BJ (cell line): ENCODE data around the gene PLIN1. TPM values are rescaled to one million over a fixed set of nuclear protein-coding genes. Genes with fewer than 3 reads are reported as not detected.

Experiments used
- CTCF ChIA-PET: fragments of 350-600 bp; formaldehyde crosslinking; extraction: SDS; loops from one replicate; lab custom pipeline; 2021; ENCODE audit warnings: antibody characterized with exemption, inconsistent platforms; lab: Yijun Ruan, JAX
- POLR2A ChIA-PET: fragments of 300-600 bp; sonication (Branson Sonifier 250); formaldehyde crosslinking; extraction: SDS; loops from one replicate; lab custom pipeline; 2021; ENCODE audit warnings: antibody characterized with exemption; lab: Charles Lee
- DNase-seq: peaks from one replicate; pipeline ENCODE4 v3.0.0-alpha.2; 2011; ENCODE audit warnings: low read depth
- H3K27me3 ChIP-seq: 2 replicates; pipeline ENCODE4 v1.6.0; 2011; ENCODE audit warnings: low read length; ENCODE audit not compliant: control insufficient read depth, insufficient read depth
- H3K36me3 ChIP-seq: 2 replicates; pipeline ENCODE4 v1.5.1; 2011; ENCODE audit warnings: low read length; ENCODE audit not compliant: control insufficient read depth, insufficient read depth
- H3K4me3 ChIP-seq: 2 replicates; pipeline ENCODE4 v1.5.1; 2011; ENCODE audit warnings: low read depth, mild to moderate bottlenecking, control low read depth, low read length
- polyA plus RNA-seq: library from polyadenylated mRNA; depleted of rRNA; stranded (reverse); fragments of >200 nt; gene quantifications from 2 replicates; pipeline ENCODE4 v1.2.3, GENCODE V29; 2011
- TF ChIP-seq, protein P1 (sequence below): IDR thresholded peaks from 2 replicates; pipeline ENCODE4 v1.5.1; 2011; ENCODE audit warnings: low read depth, mild to moderate bottlenecking, control low read depth, inconsistent platforms, low read length, moderate library complexity; ENCODE audit not compliant: insufficient read depth

Gene PLIN1
- polyA plus RNA-seq, 1 experiment, result 0.06 TPM

DNA sequence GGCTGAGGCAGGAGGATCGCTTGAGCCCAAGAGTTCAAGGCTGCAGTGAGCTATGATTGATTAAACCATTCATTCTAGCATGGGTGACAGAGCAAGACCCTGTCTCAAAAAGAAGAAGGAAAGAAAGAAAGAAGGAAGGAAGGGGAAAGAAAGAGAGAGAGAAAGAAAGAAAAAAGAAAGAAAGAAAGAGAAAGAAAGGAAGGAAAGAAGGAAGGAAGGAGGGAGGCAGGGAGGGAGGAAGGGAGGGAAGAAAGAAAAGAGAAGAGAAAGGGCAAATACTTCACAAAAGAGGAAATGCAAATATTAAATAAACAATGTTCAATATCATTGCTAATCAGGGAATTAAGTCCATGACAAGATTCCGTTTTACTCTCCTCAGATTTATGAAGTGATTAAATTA lies 19.9 kb downstream of the PLIN1 start:
- TF ChIP-seq, protein P1, sequence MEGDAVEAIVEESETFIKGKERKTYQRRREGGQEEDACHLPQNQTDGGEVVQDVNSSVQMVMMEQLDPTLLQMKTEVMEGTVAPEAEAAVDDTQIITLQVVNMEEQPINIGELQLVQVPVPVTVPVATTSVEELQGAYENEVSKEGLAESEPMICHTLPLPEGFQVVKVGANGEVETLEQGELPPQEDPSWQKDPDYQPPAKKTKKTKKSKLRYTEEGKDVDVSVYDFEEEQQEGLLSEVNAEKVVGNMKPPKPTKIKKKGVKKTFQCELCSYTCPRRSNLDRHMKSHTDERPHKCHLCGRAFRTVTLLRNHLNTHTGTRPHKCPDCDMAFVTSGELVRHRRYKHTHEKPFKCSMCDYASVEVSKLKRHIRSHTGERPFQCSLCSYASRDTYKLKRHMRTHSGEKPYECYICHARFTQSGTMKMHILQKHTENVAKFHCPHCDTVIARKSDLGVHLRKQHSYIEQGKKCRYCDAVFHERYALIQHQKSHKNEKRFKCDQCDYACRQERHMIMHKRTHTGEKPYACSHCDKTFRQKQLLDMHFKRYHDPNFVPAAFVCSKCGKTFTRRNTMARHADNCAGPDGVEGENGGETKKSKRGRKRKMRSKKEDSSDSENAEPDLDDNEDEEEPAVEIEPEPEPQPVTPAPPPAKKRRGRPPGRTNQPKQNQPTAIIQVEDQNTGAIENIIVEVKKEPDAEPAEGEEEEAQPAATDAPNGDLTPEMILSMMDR, result no peak
- DNase-seq, result no peak
- ChIA-PET CTCF (interaction anchor here (3.0 kb wide), 1 partner anchor 13 kb away, joined by 12 read pairs; no protein-coding TSS in a partner anchor), POLR2A (no interaction called here)
- Histone ChIP-seq H3K27me3 (no peaks in the 10 kb centered on the region), H3K36me3 (no peaks in the 10 kb centered on the region), H3K4me3 (no peak overlapping the region)

DNA sequence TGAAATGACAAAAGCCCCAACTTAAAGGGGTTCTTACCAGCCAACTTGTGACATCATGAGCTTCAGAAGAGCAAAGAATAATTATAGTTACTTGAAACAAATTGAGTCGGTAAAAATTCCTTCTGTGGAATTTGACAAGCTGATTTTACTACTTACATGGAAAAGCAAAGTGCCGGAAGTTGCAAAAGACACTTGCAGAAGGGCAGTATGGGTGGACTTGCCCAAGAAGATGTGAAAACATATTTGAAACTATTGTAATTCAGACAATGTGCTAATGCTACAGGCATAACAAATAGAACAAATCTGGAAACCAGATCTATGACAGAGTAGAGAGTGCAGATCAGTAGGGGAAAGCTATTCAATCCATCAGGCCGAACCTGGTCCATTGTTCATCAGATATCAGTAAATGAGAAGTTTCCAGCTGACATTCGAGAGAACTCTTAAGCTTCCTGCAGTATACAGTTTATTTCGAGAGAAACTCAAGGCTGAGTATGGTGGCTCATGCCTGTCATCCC lies 21.4 kb downstream of the PLIN1 start:
- TF ChIP-seq, protein P1, result no peak
- no peak for DNase-seq
- Histone ChIP-seq H3K27me3 (no peaks in the 10 kb centered on the region), H3K36me3 (no peaks in the 10 kb centered on the region), H3K4me3 (no peak overlapping the region)
- ChIA-PET POLR2A (no interaction called here), CTCF (interaction anchor here (1.2 to 3.0 kb wide), 3 partner anchors 8 to 16 kb away, joined by 3 to 12 read pairs (median 5); no protein-coding TSS in a partner anchor)

DNA sequence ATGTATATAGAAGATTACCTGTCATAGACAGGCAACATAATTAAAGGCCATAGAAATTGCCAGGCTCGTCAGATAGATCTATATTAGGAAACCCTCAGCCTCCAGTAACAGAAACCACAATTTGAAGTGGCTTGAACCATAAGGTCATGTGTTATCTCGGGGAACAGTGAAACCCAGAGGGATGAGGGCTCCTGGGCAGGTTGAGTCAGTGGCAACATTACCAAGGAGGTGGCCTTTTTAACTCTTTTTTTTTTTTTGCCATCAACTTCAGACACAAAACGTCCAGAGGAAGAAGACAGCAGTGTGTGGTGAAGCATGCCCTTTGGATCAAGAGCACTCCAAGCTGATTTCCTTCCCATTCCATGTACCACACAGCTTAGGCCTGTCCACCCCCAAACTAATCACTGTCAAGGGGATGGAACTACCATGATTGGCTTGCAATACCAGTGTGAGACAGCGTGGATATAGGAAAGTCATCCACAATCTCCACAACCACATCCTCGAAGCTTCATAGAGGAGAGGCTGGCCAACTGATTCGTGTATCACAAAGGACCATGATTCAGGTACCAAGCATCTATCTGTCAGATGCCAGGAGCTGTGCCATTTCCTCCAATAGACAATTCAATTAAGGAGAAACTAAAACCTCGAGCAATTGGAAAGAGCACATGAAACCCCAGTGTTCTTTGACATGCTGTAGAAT lies 22.9 kb downstream of the PLIN1 start:
- no peak for DNase-seq
- CTCF ChIA-PET, result interaction anchor here (1.6 kb wide), 1 partner anchor 9 kb away, joined by 3 read pairs; no protein-coding TSS in a partner anchor

DNA sequence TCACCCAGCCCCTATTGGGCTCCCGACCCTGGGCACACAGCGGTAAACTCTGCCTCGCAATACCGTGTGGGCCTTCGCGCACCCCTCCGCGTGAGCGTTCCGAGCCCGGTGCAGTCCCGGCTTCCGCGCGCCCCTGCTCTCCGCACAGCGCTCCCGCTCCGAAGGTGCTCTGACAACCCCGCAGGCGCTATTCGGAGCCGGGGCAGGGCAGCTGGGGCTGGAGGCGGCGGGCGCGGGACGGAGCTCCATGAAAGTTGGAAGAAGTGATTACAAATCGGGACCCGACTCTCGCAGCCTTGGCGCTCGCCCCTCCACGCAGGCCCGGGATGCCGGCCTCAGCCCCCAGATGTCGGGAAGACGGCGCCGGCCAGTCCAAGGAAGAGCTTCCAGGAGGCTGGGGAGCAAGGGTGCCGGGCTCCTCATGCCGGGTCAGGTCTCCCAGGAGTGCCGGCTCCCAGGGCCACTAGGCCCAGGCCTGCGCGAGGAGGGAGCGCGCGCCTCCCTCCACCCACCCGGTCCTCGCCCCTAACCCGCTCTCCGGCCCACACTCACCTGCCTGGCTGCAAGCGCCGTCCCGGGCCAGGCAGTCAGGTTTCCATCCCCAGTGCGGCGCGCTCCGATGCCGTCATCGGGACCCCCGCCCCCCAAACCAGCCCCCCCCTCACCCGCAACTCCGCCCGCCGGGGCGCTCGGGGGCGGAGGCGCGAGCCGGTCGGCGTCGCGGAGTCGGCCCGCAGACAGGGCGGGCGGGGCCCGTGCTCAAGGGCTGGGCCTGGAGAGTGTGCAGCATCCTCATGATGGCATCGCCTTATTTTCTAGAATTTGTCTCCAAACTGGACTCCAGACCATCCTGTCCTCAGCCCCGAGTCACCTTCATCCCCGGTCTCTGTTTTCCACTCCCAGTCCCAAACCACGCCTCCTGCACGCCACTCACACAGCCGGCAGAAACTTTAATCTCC lies 24.0 kb downstream of the PLIN1 start, which contains the start of gene KIF7:
TSS of gene KIF7 (minus strand) at position 621 of the 959 bp plus-strand sequence. CDS start 2,537 bp downstream, outside the sequence.
- TF ChIP-seq, protein P1, result no peak
- CTCF ChIA-PET, result interaction anchor here (0.8 to 1.2 kb wide), 3 partner anchors 11 to 137 kb away, joined by 3 to 4 read pairs (median 3); partner anchors contain the start of gene MESP1
- DNase-seq, result no peak
- H3K27me3 ChIP-seq, result no peaks in the 10 kb centered on the region
- peak within 1 kb of the TSS; percentile 61 for H3K4me3 ChIP-seq
- POLR2A ChIA-PET, result no interaction called here
- peaks cover 4% of the 10 kb centered on the region for H3K36me3 ChIP-seq

More for the DNA sequence above, 22.9 kb downstream of the PLIN1 start:
- TF ChIP-seq, protein P1, result no peak
- Histone ChIP-seq H3K27me3 (no peaks in the 10 kb centered on the region), H3K36me3 (peaks cover 4% of the 10 kb centered on the region), H3K4me3 (no peak overlapping the region)
- POLR2A ChIA-PET, result no interaction called here
